ENCODE measurements around the gene XPO6. TPM values are rescaled to one million over a fixed set of nuclear protein-coding genes. Genes with fewer than 3 reads are reported as not detected.
"Not testable (repeated sequence)": the region's sequence is repeated elsewhere in the genome, so short reads cannot be mapped to it uniquely, and the experiment has no call there.

XPO6 gene
- total RNA-seq, 1 donor from 2014 or later, result 82.9 TPM

DNA sequence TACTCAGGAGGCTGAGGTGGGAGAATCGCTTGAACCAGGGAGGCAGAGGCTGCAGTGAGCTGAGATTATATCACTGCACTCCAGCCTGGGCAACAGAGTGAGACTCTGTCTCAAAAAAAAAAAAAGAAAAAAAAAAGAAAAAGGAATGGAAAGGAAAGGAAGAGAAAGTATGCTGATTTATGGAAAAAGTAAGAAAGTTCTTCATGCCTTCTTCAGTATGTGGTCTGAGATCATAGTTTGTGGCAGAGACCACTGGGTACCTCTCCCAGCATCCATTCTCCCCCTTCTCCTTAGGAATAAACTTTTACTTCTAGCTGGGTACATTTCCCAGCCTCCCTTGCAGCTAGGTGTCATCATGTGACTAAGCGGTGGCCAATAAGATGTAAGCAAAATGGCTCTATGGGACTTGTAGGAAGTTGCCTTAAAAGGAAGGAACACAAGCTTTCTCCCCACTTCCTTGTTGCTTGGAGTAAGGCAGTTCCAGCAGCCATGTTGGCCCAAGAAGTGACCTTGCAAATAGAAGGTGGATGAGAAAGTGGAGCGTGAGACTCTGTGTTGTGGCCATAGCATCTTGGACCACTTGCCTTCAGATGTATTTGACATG is 26.1 kb upstream of the XPO6 start:
- H3K9me3 Mint-ChIP-seq (ENCODE audit: low read depth), result no peaks in the 10 kb centered on the region
- H3K36me3 Mint-ChIP-seq (ENCODE audit: insufficient read depth), result no peaks in the 10 kb centered on the region
- no peak overlapping the region for H3K4me3 Mint-ChIP-seq (ENCODE audit: low read depth)

DNA sequence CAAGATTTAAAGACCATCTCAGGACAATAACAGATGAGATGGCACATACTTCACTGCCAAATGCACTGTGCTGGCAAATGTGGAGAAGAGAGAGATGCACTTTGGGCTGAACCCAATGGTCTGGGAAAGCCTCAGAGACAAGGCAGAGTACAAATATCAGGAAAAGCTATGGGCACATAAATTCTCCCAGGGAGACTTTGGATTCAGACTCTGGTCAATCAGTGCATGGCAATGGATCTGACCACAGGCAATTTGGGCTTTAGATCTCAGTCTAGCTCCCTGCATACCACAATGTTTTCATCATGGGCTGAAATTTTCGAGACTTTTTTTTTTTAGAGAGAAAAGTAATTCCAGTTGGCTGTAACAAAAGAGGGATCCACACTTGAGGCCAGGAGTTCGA is 20.0 kb upstream of the XPO6 start:
- no peak overlapping the region for H3K27ac Mint-ChIP-seq
- H3K4me3 Mint-ChIP-seq (ENCODE audit: low read depth), result no peak overlapping the region
- peaks cover 3% of the 10 kb centered on the region for H3K27me3 Mint-ChIP-seq
- H3K36me3 Mint-ChIP-seq (ENCODE audit: insufficient read depth), result no peaks in the 10 kb centered on the region
- TF ChIP-seq, protein P1, sequence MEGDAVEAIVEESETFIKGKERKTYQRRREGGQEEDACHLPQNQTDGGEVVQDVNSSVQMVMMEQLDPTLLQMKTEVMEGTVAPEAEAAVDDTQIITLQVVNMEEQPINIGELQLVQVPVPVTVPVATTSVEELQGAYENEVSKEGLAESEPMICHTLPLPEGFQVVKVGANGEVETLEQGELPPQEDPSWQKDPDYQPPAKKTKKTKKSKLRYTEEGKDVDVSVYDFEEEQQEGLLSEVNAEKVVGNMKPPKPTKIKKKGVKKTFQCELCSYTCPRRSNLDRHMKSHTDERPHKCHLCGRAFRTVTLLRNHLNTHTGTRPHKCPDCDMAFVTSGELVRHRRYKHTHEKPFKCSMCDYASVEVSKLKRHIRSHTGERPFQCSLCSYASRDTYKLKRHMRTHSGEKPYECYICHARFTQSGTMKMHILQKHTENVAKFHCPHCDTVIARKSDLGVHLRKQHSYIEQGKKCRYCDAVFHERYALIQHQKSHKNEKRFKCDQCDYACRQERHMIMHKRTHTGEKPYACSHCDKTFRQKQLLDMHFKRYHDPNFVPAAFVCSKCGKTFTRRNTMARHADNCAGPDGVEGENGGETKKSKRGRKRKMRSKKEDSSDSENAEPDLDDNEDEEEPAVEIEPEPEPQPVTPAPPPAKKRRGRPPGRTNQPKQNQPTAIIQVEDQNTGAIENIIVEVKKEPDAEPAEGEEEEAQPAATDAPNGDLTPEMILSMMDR (IDR thresholded peaks at IDR 0.05; ENCODE audit: unreplicated experiment), result no peak
- no peaks in the 10 kb centered on the region for H3K4me1 Mint-ChIP-seq (ENCODE audit: low read depth)
- DNase-seq (ENCODE audit: low spot score, unreplicated experiment), result no peak
- H3K9me3 Mint-ChIP-seq (ENCODE audit: low read depth), result no peaks in the 10 kb centered on the region

More for the DNA sequence above, 26.1 kb upstream of the XPO6 start:
- no peak for DNase-seq (ENCODE audit: low spot score, unreplicated experiment)
- Mint-ChIP-seq H3K4me1 (ENCODE audit: low read depth) (no peaks in the 10 kb centered on the region), H3K27me3 (peaks cover 3% of the 10 kb centered on the region), H3K27ac (no peak overlapping the region)
- TF ChIP-seq, protein P1 (IDR thresholded peaks at IDR 0.05; ENCODE audit: unreplicated experiment), result no peak

DNA sequence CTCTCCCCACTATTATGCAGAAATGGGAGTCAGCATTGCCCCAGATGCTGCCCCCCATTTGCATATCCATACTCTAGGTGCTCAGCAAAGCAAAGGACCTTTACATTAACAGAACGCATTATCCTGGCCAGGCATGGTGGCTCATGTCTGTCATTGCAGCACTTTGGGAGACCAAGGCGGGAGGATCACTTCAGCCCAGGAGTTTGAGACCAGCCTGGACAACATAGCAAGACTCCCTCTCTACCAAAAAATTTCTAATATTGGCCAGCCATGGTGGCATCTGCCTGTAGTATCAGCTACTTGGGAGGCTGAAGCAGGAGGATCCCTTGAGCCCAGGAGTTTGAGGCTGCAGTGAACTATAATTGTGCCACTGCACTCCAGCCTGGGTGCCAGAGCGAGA is 12.1 kb upstream of the XPO6 start:
- not testable (repeated sequence) for H3K4me1 Mint-ChIP-seq (ENCODE audit: low read depth); H3K9me3 Mint-ChIP-seq (ENCODE audit: low read depth); H3K36me3 Mint-ChIP-seq (ENCODE audit: insufficient read depth); H3K27ac Mint-ChIP-seq; H3K27me3 Mint-ChIP-seq; DNase-seq (ENCODE audit: low spot score, unreplicated experiment); H3K4me3 Mint-ChIP-seq (ENCODE audit: low read depth)

GRCh38 chr16:28219777-28220176 is 8.0 kb upstream of the XPO6 start:
- H3K27me3 Mint-ChIP-seq; H3K4me3 Mint-ChIP-seq (ENCODE audit: low read depth); DNase-seq (ENCODE audit: low spot score, unreplicated experiment); H3K36me3 Mint-ChIP-seq (ENCODE audit: insufficient read depth); H3K4me1 Mint-ChIP-seq (ENCODE audit: low read depth); H3K27ac Mint-ChIP-seq; H3K9me3 Mint-ChIP-seq (ENCODE audit: low read depth): not testable (repeated sequence)

DNA sequence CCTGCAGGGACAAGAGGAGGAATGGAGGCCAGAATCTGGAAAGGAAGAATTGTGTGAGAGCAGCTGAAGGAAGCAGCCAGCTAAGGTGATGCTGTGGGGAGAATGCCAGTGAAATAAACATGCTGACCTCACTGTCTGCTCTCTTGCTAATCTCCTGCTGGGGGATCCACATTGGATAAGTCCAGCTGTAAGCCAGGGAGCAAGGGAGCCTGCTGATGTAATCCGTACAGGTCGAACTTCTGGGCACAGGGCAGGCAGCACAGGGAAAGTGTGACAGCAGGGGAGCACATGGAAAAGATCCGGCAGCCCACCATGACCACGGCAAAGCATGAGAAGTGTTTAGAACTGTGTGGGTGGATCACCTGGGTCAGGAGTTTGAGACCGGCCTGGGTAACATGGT is 7.5 kb upstream of the XPO6 start:
- peaks cover 2% of the 10 kb centered on the region for H3K4me1 Mint-ChIP-seq (ENCODE audit: low read depth)
- H3K9me3 Mint-ChIP-seq (ENCODE audit: low read depth), result no peaks in the 10 kb centered on the region
- DNase-seq (ENCODE audit: low spot score, unreplicated experiment), result no peak
- no peak overlapping the region for H3K27ac Mint-ChIP-seq
- TF ChIP-seq, protein P1 (IDR thresholded peaks at IDR 0.05; ENCODE audit: unreplicated experiment), result no peak
- no peaks in the 10 kb centered on the region for H3K27me3 Mint-ChIP-seq
- no peaks in the 10 kb centered on the region for H3K36me3 Mint-ChIP-seq (ENCODE audit: insufficient read depth)
- H3K4me3 Mint-ChIP-seq (ENCODE audit: low read depth), result no peak overlapping the region

GRCh38 chr16:28218109-28218508 is 6.3 kb upstream of the XPO6 start:
- H3K36me3 Mint-ChIP-seq (ENCODE audit: insufficient read depth), result no peaks in the 10 kb centered on the region
- DNase-seq (ENCODE audit: low spot score, unreplicated experiment), result no peak
- H3K27ac Mint-ChIP-seq, result no peak overlapping the region
- H3K4me3 Mint-ChIP-seq (ENCODE audit: low read depth), result no peak overlapping the region
- peaks cover 2% of the 10 kb centered on the region for H3K4me1 Mint-ChIP-seq (ENCODE audit: low read depth)
- H3K27me3 Mint-ChIP-seq, result no peaks in the 10 kb centered on the region
- H3K9me3 Mint-ChIP-seq (ENCODE audit: low read depth), result no peaks in the 10 kb centered on the region
- TF ChIP-seq, protein P1 (IDR thresholded peaks at IDR 0.05; ENCODE audit: unreplicated experiment), result peak; percentile 15
